Muscle of back (tissue), 11 donors: ENCODE results near the gene NEUROG1. TPM values are rescaled to one million over a fixed set of nuclear protein-coding genes. Genes with fewer than 3 reads are reported as not detected.

Experiments
- DNase-seq, 3 donors: peaks; one replicate each; pipeline versions ENCODE4 v3.0.0 to v3.0.0-alpha.2; 2013
- polyA plus RNA-seq, 10 donors: library from polyadenylated mRNA; unstranded; fragments of 120-200 nt; gene quantifications; one replicate each; pipeline ENCODE4 v1.2.1, GENCODE V29; 2013; ENCODE audit not compliant: insufficient read length in 10 of 10

NEUROG1 gene
- polyA plus RNA-seq, 10 donors = not detected

DNA sequence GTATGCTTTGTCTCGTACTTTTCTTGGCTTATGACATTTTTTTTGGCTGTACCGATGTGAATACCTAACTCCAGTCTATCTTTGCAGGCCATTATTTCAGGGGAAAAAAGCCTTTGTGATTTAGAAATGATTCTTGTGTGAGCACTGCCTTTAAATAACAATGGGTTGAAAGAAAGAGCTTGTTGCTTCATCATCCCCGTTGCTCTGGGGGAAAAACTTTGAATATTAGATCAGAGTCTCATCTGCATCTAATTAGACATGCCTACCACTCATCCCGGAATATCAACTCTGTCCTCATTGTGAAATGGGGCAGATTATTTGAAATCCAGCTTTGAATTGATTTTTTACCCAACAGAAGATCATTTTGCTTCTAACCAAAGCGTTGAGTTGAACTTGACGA, 29.5 kb upstream of the NEUROG1 start:
- DNase-seq = no peak

GRCh38 chr5:135564331-135564730, 28.6 kb upstream of the NEUROG1 start:
- no peak for DNase-seq

GRCh38 chr5:135561266-135561665, 25.5 kb upstream of the NEUROG1 start:
- DNase-seq = no peak

- DNase-seq = peak; percentile 77 to 91 (median 83)
These were observed 25.1 kb upstream of the NEUROG1 start for GRCh38 chr5:135560858-135561257.

DNA sequence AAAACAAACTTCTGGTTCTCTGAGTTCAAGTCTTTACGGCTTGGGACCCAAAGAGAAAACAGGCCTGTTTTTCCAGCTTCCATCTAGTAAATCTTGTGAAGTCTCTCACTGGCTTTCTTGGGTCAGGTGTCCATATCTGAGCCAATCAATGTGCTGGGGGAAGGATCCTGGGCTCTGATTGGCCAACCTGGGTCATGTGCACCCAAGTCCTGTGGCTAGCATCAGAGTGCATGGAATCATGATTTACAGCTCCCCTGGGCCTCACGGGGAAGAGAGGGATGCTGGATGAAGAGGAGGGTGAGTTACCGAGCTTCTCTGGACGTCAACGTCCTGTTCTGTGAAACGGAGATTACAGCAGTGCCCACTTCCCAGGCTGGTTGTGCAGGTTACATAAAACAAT, 23.6 kb upstream of the NEUROG1 start:
- no peak for DNase-seq

DNA sequence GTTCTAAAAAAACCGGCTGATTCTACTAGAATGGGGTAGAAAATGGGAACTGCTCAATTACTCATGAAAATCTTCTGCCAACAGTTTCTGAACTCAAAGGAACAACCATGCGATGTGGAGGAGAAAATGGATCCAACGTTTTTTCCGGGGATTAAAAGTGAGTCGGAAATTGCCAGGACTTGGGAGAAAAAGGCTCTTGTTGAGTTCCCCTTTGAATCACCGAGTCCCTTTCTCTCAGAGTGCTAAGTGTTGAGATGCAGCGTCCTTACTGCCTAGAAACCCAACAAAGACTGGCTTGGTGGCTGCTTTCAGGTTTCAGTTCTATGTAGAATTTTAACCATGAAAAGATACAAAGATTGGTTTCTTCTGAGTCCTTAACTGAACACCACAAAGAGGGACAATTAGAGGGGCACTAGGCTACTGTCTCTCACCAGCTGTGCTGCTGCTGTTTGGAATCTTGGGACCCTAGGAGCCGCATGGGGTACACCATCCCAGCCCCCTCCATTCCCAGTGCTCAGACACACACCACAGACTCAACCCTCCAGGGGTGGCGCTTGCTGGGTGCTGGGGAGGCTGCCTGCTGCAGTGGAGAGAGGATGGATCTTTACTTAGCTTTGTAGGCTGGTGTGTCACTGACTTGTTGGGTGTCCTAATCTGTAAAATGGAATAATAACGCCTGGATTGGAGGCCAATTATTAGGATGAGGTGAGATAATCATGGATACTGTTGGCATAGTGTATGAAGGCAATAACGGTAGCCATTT, 21.5 kb upstream of the NEUROG1 start:
- DNase-seq = no peak

DNA sequence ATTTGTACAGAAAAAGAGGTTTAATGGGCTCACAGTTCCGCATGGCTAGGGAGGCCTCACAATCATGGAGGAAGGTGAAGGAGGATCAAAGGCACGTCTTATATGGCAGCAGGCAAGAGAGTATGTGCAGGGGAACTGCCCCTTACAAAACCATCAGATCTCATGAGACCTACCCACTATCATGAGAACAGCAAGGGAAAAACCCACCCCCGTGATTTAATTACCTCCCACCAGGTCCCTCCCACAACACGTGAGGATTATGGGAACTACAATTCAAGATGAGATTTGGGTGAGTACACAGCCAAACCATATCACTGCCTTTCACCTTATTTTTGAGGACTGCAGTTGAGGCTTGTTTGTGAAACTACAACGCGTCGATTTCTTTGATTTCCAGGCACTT, 20.9 kb upstream of the NEUROG1 start:
- no peak for DNase-seq

DNA sequence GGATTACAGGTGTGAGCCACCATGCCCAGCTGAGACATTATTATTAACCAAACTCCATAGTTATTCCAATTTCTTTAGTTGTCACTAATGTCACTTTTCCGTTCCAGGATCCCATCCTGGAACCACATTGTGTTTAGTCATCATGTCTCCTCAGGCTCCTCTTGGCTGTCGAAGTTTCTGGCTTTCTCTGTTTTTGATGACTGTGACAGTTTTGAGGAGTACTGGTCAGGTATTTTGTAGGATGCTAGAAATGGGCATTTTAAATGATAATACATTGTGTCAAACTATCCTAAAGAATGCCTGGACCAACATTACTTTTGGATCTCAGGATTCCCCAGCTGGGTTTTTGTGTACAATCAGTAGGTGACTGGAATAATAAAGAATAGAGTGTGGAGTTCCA, 19.8 kb upstream of the NEUROG1 start:
- no peak for DNase-seq

DNA sequence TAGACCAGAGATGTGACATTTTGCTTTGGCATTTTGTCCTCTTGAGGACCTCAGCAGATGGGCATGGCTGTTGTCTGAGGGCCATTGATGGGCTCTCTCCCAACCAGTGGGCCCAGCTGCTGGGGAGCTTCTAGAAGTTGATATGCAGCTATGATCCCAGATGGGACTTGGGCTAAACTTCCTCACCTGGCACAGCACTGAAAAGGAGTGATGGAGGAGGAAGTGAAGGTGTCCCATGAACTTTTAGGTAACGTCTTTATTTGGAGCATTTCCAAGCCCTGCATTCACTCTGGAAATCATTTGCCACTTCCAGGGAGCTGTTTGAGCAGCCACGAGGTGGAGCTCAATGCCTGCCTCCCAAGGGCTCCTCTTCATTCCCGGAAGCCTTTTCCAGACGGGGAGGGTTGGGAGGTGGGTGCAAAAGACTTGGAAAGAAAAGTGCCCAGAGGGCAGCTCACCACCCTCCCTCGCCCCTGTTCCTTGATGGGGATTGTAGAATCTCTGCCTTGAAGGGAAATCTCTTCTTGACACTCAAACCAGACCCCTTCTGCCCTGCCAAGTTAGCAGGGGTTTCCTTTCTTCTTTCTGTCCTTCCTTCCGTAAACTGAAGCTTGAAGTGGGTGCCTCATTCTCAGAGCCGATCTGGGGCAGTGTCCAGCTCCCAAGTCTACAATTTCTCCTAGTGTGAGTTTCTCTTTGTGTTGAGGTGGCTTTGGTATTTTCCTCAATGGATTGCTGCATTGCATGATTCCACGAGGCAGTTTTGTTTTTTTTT, 18.1 kb upstream of the NEUROG1 start:
- DNase-seq = no peak

GRCh38 chr5:135551593-135552447, 16.1 kb upstream of the NEUROG1 start:
- DNase-seq = peak; percentile 57 to 85 (median 73)

DNA sequence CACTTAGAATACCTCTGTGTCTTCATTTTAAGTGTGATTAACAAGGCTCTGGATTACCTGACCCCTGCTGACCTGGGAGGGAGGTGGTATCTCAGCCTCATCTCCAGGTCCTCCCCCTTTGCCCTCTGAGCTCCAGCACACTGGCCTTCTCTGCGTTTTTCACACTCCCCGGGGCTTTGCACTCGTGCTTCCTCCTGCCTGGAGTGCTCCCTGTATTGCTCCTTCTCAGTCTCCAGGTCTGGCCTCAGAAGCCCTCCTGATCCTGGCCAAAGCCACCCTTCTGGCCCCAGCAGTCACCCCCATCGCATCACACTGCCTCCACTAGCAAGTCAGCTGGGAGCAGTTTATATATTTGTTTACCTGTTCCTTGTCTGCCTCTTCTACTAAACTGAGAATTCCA, 13.6 kb upstream of the NEUROG1 start:
- DNase-seq = no peak

DNA sequence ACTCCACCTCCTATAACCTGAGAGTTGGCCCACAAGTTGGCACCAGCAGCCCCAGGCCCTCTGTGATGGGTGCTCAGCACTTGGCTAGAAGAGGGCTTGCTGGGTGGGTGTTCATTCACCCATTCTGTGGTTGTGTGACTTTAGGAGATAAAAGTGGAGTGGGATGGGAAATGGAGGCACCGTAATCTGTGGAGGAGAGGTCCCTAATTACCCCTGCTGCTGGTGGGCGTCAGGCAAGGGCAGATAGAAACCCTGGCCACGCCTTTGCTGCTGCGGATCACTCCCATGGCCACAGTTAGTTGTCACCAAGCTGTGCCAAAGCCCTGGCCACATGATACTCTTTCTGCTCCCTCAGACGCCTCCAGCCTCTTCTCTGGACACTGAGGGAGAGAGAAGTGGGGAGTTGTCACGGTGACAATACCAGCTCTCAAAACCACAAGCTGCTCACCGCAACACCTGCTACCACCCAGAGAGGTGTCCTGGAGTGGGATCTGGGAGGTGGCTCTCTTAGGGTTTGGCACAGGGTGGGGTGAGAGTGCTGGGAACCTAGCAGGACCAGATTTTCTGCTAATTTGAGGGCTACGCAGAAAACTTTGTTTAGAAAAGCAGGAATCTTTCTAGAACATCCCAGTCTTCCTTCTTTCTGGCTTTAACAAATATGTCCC, 12.0 kb upstream of the NEUROG1 start:
- no peak for DNase-seq

DNA sequence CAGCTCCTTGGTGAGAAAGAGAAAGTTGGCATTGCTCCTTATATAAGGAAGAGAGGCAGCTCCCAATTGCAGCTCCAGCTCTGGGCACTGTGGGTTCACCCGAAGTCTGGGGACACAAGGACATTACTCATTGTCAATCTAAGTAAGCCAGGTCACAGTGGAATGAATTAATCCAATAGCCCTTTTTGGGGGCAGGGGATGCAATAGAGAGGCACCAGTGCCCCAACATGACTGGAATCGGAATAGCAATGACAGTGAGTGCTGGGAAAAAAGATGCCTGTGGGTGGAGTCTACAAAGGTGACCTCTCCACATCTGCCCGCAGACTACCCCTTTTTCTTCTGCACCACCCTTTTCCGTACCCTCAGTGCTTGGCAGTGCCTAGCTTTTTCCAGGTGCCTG, 11.1 kb upstream of the NEUROG1 start:
- DNase-seq = no peak

DNA sequence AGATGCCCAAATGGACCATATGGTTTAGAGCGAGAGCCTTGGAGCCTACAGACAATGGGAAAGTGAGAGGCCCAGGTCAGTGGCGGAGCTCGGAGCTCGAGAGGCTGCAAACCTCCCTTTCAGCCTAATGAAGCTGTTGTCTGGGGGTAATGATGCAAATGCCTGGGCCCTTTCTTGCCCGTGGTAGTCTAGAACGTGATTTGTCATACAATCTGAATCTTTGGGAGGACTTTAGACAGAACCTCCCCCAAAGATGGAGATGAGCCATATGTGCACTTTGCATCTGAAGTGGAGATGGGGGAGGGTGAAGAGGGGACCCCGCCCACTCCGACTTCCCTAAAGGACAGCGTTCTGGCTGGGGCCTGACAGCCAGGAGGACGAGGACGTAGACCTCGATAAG, 10.3 kb upstream of the NEUROG1 start:
- DNase-seq = no peak

GRCh38 chr5:135545099-135545498, 9.3 kb upstream of the NEUROG1 start:
- DNase-seq = no peak

- DNase-seq = peak in 1 of 3 donors; percentile 68
These were observed 7.9 kb upstream of the NEUROG1 start for GRCh38 chr5:135543485-135544304.

GRCh38 chr5:135543001-135543484, 7.3 kb upstream of the NEUROG1 start:
- DNase-seq = no peak

DNA sequence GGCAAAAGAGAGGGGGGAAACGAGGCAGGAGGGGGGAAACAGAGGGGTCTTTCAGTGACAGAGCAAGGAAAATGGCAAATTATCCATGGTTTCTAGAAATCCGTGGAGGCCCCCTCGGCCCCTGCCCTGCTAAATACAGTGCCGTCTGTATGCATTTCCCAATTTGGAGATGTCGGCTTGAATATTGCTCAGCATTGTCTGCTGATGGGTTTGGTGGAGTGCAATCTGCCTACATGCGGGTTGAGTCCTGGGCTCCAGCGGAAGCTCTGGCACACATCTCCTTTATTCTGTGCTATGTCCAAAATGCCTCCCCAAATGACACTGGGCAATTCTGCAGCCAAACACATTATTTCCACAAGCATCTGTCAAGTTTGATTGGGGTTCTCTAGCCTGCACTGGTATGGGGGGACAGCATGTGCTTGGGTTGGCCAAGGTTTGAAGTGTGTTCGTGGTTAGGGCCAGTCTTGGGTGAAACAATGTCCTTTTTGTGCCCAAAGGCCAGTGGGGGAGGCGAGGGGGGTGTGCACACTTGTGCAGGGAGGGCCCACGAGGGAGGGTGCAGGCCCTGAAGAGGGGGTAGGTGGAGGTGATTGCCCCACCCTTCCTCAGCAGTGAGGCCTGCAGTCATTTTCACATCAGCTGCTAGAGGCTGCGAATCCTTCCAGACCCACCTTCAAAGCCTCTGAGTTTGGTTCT, 6.2 kb upstream of the NEUROG1 start:
- DNase-seq = no peak

- DNase-seq = no peak
These were observed 3.8 kb upstream of the NEUROG1 start for GRCh38 chr5:135539430-135540005.

DNA sequence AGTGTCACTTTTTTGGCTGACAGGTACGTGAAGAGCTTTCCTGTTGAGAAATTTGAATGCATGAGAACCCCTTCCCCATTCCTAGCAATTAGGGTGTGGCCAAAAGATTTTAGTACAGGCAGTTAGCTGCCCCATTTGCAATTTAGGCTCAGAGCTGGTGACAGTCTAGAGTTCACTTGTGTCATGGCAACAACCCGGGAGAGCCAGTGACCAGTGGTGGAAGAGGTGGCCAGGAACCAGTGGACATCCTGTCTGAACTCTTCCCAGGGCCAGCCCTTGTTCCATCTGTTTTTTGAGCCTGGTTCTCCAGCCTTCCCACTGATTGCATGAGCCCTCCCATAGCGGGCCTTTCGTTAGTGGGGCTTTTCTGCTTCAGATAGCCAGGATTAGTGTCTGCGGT, 2.5 kb upstream of the NEUROG1 start:
- DNase-seq = no peak
